ENCODE results near the gene RNASEH2C.

The RNASEH2C gene

GRCh38 chr11:65744699-65745042 is 24.1 kb upstream of the RNASEH2C start:
- H2AFZ ChIP-seq (ENCODE audit: low read length): peak overlapping the region; percentile 76
- no peak for DNase-seq
- H3F3A ChIP-seq (ENCODE audit: insufficient read depth, low read length): no peaks in the 10 kb centered on the region
- no peak overlapping the region for H3K9ac ChIP-seq (ENCODE audit: low read length)
- H3K27me3 ChIP-seq (replicated peaks; ENCODE audit: insufficient read depth, low read length): 0 out of 2 replicates have a peak, but pooled peaks cover 6% of the 10 kb centered on the region
- no peaks in the 10 kb centered on the region for H3K36me3 ChIP-seq (replicated peaks; ENCODE audit: insufficient read depth, low read length)
- no peaks in the 10 kb centered on the region for H3K9me3 ChIP-seq (replicated peaks; ENCODE audit: insufficient read depth, low read length)
- H3K4me2 ChIP-seq (ENCODE audit: low read depth, low read length): peak overlapping the region; percentile 48
- TF ChIP-seq EZH2 (optimal IDR thresholded peaks at IDR 0.05; ENCODE audit: low read depth, low read length) (no peak), CTCF (IDR thresholded peaks at IDR 0.05; ENCODE audit: low read length) (no peak), EZH2phosphoT487 (IDR thresholded peaks at IDR 0.05; ENCODE audit: low read length) (no peak)
- no peaks in the 10 kb centered on the region for H4K20me1 ChIP-seq (ENCODE audit: insufficient read depth, low read length)
- H3K9me2 ChIP-seq (replicated peaks; ENCODE audit: insufficient read depth, low read length): no peaks in the 10 kb centered on the region
- no peaks in the 10 kb centered on the region for H3K79me2 ChIP-seq (ENCODE audit: low read length)
- H3K4me3 ChIP-seq (ENCODE audit: low read length): no peak overlapping the region
- no peak overlapping the region for H3K27ac ChIP-seq (ENCODE audit: low read length)
- H3K4me1 ChIP-seq (ENCODE audit: low read length): peaks cover 7% of the 10 kb centered on the region; the same call in 1 of the 2 replicates

DNA sequence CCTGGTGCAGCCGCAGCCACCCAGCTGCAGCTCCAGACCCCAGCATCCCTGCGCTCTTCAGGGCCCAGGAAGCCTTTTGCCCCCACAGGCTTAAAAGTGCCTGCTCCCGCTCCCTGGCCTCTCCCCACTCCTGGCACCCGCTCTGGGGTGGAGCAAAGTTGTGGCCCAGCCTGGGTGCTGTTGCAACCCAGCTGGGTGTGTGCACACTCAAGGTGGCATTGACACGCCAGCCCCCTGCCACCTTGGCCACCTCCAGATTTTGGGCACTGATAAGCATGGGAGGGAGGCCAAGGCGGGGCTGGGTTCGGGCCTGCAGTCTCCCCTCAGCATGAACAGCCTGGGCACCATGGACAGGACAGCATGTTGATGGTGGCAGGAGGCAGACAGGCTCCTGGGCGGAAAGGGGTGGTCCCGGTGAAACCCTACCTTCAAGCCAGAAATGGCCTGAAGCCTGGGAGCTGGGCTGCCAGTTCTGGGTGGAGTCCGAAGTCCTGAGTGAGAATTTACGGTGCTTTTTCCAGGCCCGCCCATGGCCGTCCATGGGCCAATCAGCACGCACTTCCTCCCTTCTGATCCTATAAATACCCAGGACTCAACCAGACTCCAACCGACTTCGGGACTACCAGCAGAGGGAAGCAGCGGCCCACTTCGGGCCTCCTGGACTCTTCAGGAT is 23.6 kb upstream of the RNASEH2C start:
- Histone ChIP-seq H3K9me2 (replicated peaks; ENCODE audit: insufficient read depth, low read length) (no peaks in the 10 kb centered on the region), H3K4me2 (ENCODE audit: low read depth, low read length) (peak overlapping the region; percentile 48), H3K79me2 (ENCODE audit: low read length) (no peaks in the 10 kb centered on the region), H3K4me1 (ENCODE audit: low read length) (peaks cover 7% of the 10 kb centered on the region; the same call in 1 of the 2 replicates), H4K20me1 (ENCODE audit: insufficient read depth, low read length) (no peaks in the 10 kb centered on the region), H2AFZ (ENCODE audit: low read length) (peak overlapping the region; percentile 76), H3F3A (ENCODE audit: insufficient read depth, low read length) (no peaks in the 10 kb centered on the region), H3K9ac (ENCODE audit: low read length) (no peak overlapping the region), H3K4me3 (ENCODE audit: low read length) (no peak overlapping the region), H3K27me3 (replicated peaks; ENCODE audit: insufficient read depth, low read length) (0 out of 2 replicates have a peak, but pooled peaks cover 6% of the 10 kb centered on the region), H3K27ac (ENCODE audit: low read length) (no peak overlapping the region), H3K9me3 (replicated peaks; ENCODE audit: insufficient read depth, low read length) (no peaks in the 10 kb centered on the region), H3K36me3 (replicated peaks; ENCODE audit: insufficient read depth, low read length) (no peaks in the 10 kb centered on the region)
- TF ChIP-seq EZH2 (optimal IDR thresholded peaks at IDR 0.05; ENCODE audit: low read depth, low read length) (no peak), CTCF (IDR thresholded peaks at IDR 0.05; ENCODE audit: low read length) (peak; percentile 56)
- DNase-seq: peak; percentile 62

DNA sequence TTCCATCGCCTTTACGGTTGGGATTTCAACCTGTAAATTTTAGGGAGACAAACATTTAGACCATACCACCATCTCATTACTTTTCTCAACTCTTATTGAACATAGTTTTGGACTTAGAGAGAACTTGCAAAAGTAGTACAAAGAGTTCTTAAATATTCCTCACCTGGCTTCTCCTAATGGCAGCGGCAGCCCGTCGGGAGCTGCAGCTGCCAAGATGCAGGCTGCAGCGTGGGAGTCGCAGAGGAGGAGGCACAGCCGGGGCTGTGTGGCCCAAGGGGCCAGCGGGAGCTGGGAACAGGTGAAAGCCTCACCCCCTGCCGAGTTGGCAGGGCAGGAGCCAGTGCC is 23.1 kb upstream of the RNASEH2C start:
- no peak for TF ChIP-seq EZH2phosphoT487 (IDR thresholded peaks at IDR 0.05; ENCODE audit: low read length)
- TF ChIP-seq CTCF (IDR thresholded peaks at IDR 0.05; ENCODE audit: low read length): no peak
- TF ChIP-seq EZH2 (optimal IDR thresholded peaks at IDR 0.05; ENCODE audit: low read depth, low read length): no peak
- H3K4me1 ChIP-seq (ENCODE audit: low read length): peaks cover 7% of the 10 kb centered on the region; the same call in 1 of the 2 replicates
- H3K4me3 ChIP-seq (ENCODE audit: low read length): no peak overlapping the region
- no peak overlapping the region for H3K4me2 ChIP-seq (ENCODE audit: low read depth, low read length)
- H3K79me2 ChIP-seq (ENCODE audit: low read length): no peaks in the 10 kb centered on the region
- DNase-seq: no peak
- H3F3A ChIP-seq (ENCODE audit: insufficient read depth, low read length): no peaks in the 10 kb centered on the region
- no peaks in the 10 kb centered on the region for H3K9me2 ChIP-seq (replicated peaks; ENCODE audit: insufficient read depth, low read length)
- no peaks in the 10 kb centered on the region for H3K9me3 ChIP-seq (replicated peaks; ENCODE audit: insufficient read depth, low read length)
- 0 out of 2 replicates have a peak, but pooled peaks cover 6% of the 10 kb centered on the region for H3K27me3 ChIP-seq (replicated peaks; ENCODE audit: insufficient read depth, low read length)
- H3K36me3 ChIP-seq (replicated peaks; ENCODE audit: insufficient read depth, low read length): no peaks in the 10 kb centered on the region
- H4K20me1 ChIP-seq (ENCODE audit: insufficient read depth, low read length): no peaks in the 10 kb centered on the region
- H3K9ac ChIP-seq (ENCODE audit: low read length): no peak overlapping the region
- no peak overlapping the region for H2AFZ ChIP-seq (ENCODE audit: low read length)
- no peak overlapping the region for H3K27ac ChIP-seq (ENCODE audit: low read length)

Data from MM.1S (cell line).